Activated T-cell treated with anti-CD3 and anti-CD28 coated beads for 1 hour (primary cell): Measurements from ENCODE around the gene NIPA2.

Source experiments
- DNase-seq: peaks from one replicate; pipeline ENCODE4 v3.0.0-alpha.2; 2020; ENCODE audit warnings: low read depth

NIPA2 gene

GRCh38 chr15:22839046-22839695, 705 bp downstream of the NIPA2 start:
- no peak for DNase-seq

- DNase-seq: no peak
Measured at GRCh38 chr15:22844421-22845288, 6.2 kb downstream of the NIPA2 start.

GRCh38 chr15:22845289-22845900, 6.9 kb downstream of the NIPA2 start:
- DNase-seq: no peak

GRCh38 chr15:22846073-22846472, 7.6 kb downstream of the NIPA2 start:
- no peak for DNase-seq

DNA sequence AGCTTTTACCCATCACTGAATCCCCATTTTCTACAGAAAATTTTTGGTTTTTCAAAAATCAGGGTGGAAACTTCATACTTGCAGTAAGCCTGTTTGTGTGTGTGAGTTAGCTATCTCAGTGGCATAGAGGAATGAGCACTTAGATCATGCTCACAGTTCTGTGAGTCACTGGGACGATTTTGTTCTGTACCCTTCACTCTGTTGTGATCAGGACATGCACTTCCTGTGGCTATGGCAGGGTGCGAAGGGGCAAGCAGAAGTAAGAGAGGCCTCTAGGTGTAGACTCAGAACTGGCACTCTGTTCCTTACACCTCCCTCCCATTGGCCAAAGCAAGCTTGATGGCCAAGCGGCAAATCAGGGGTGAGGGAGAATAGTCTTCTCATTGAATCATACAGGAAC, 11.6 kb downstream of the NIPA2 start:
- DNase-seq: no peak

DNA sequence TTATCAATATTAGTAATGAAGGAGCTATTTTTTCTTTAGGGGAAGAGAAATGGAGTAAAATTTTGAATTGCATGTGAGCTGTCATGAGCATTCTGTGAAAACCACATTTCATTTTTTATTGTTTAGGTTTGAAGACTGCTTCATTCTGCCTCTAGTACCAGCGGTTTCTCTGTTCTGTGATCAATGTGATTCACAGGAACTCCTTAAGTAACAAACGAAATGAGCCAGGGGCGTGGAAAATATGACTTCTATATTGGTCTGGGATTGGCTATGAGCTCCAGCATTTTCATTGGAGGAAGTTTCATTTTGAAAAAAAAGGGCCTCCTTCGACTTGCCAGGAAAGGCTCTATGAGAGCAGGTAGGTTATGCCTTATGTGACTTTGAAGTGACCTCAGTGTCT, 13.0 kb downstream of the NIPA2 start:
- no peak for DNase-seq

DNA sequence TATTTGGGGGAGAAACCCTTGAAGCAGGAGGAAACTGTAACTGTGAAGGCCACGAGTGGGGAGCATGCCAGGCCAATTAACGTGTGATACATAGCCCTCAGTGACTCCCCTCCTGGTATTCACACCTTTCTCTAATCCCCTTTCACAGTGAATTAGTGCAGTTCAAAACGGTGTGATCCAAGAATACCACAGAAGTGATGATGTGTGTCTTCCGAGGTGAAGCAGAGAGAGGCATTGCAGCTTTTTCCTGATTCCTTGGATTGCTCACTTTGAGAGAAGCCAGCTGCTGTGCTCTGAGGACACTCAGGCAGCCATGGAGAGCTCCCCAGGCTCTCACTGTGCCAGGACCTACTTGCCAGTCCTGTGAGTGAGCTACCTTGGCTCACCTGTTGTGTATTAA, 17.3 kb downstream of the NIPA2 start:
- no peak for DNase-seq

- DNase-seq: no peak
Measured at GRCh38 chr15:22856659-22857058, 18.2 kb downstream of the NIPA2 start.

- DNase-seq: no peak
Measured at GRCh38 chr15:22861161-22861560, 22.7 kb downstream of the NIPA2 start.

GRCh38 chr15:22863356-22863755, 24.9 kb downstream of the NIPA2 start:
- no peak for DNase-seq

DNA sequence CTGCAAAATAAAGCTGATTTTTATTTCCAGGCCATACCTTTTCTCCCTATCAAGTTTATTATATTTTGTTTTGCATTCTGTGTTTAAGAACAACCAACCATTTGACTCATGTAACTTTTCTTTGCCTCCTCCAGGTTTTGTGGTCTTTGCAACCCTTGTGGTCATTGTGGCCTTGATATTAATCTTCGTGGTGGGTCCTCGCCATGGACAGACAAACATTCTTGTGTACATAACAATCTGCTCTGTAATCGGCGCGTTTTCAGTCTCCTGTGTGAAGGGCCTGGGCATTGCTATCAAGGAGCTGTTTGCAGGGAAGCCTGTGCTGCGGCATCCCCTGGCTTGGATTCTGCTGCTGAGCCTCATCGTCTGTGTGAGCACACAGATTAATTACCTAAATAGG, 27.6 kb downstream of the NIPA2 start:
- DNase-seq: no peak

DNA sequence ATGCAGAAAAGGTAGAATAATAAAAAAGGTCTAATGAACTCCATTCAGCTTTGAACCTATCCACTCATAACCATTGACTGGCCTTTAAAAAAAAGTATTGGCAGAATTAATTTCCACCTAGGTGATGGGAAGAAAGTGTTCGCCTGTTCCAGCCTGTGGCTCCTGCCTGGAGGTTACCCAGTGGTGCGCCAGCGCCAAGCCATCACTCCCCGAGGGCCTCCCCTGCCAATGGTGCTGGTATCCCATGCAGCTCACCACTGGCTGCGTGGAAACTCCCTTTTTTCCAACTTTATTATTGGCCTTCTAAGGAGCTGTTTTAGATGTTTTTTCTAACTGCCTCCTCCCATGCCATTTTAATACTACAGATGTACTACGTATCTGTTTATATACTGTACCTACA, 29.4 kb downstream of the NIPA2 start:
- DNase-seq: no peak

GRCh38 chr15:22868495-22868894, 30.0 kb downstream of the NIPA2 start:
- no peak for DNase-seq

DNA sequence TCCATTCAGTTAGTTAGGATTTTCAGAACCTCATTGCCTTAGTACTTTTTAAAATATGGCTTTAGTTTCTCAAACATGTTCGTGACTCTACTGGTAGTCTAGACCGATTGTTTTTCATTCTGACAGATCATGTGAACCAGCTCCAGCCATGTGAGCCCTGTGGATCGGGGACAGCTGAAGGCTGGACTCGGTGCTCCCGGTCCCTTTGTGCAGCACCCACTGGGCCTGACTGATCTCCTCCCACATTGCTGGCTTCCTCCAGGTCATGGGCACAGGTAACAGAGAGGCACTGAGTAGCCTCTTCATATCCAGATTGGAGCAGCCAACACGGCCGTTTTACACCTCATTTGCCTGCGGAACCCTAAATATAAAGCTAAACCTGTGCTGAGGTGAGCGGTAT, 30.5 kb downstream of the NIPA2 start:
- DNase-seq: no peak

- DNase-seq: no peak
Measured at GRCh38 chr15:22869856-22870255, 31.4 kb downstream of the NIPA2 start.

GRCh38 chr15:22870865-22871264, 32.4 kb downstream of the NIPA2 start:
- DNase-seq: no peak

GRCh38 chr15:22871481-22872086, 33.1 kb downstream of the NIPA2 start:
- DNase-seq: no peak

GRCh38 chr15:22872936-22873701, 34.7 kb downstream of the NIPA2 start:
- no peak for DNase-seq

DNA sequence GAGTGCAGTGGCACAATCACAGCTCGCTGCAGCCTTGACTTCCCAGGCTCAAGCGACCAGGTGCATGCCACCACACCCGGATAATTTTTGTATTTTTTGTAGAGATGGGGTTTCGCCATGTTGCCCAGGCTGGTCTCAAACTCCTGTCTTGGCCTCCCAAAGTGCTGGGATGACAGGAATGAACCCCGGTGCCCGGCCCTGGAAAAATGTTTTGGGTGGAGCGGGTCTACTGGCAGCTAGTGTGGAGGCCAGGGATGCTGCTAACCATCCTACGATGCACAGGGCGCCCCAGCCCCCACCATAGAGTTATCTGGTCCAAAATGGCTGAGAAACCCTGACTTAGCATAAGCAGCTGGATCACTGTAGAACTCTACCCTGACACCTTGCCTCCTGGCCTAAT, 35.4 kb downstream of the NIPA2 start:
- no peak for DNase-seq

DNA sequence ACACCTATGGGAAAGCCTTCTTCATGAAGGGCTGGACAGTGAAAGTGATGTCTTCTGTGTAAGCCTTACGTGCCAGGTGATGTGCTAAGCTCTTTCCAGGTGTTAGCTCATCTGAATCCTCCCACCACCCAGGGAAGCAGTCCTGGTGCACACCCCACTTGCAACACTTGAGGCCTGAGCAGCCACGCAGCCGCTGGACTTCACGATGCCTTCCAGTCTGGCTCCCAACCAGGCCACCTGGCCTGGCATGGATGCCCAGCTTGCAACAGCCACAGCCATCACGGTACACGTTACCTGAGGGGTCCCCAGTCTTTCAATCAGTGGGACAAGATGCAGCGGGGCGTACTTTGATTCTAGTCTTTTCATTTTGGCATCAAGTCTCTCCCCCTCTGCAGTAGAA, 35.8 kb downstream of the NIPA2 start:
- DNase-seq: no peak

DNA sequence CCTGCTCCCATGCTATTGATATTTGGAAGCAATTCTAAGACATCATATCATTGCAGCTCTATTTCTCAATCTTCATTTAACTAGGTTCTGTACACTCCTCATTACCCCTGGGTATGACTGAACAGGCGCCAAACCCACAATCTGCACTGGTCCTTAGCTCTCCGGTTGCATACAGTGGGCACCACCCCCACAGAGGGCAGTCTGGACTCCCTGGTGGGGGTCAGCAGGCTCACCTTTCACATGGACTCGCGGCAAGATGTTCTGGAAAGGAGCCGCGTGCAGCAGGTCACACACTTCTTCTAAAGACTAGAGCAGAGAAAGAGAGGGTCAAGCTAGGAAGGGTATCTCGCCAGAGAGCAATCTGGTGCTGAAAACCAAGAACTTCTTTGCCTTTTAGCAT, 36.5 kb downstream of the NIPA2 start:
- DNase-seq: no peak

DNA sequence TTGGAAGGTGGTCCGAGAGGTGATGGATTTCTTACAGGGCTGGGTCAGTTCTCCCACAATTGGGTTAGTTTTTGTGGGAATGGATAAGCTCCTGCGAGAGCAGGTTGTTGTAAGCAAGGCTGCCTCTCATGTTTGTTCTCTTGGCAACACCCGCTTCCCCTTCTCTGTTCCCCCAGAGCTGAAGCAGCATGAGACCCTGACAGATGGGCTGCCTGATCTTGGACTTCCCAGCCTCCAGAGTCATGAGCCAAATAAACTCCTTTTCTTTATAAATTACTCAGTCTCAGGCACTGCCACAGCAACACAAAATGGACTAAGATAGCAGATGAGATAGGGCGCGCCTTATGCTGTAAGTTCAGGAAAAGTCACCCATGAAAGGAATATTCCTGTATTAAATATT, 38.7 kb downstream of the NIPA2 start:
- DNase-seq: no peak
